KMS-11 (cell line): ENCODE data around the gene PRR15L.

Experiments used
- H2AFZ ChIP-seq: fragments of 200-600 bp; sonication (generic); 2 replicates; pipeline ENCODE4 v1.6.1; 2016; ENCODE audit warnings: antibody characterized with exemption, mixed run types, low read depth
- H3K27ac ChIP-seq: fragments of 200-600 bp; sonication (generic); 2 replicates; pipeline ENCODE4 v1.6.1; 2016; ENCODE audit warnings: mild to moderate bottlenecking, mixed run types
- H3K27me3 ChIP-seq: fragments of 200-600 bp; sonication (generic); 2 replicates; pipeline ENCODE4 v1.6.1; 2017; ENCODE audit warnings: mild to moderate bottlenecking, low read depth, mixed run types, moderate library complexity; ENCODE audit not compliant: insufficient read depth
- H3K36me3 ChIP-seq: fragments of 200-600 bp; sonication (generic); 2 replicates; pipeline ENCODE4 v1.6.1; 2017; ENCODE audit warnings: mild to moderate bottlenecking, mixed run types; ENCODE audit not compliant: insufficient read depth
- H3K4me1 ChIP-seq: fragments of 200-600 bp; sonication (generic); 2 replicates; pipeline ENCODE4 v1.6.1; 2016; ENCODE audit warnings: mild to moderate bottlenecking, low read depth, mixed run types; ENCODE audit not compliant: poor library complexity, severe bottlenecking
- H3K4me2 ChIP-seq: fragments of 200-600 bp; sonication (generic); 2 replicates; pipeline ENCODE4 v1.7.0; 2016; ENCODE audit warnings: mild to moderate bottlenecking, mixed run types
- H3K4me3 ChIP-seq: fragments of 200-600 bp; sonication (generic); IDR thresholded peaks from 2 replicates; pipeline ENCODE4 v1.6.1; 2017; ENCODE audit warnings: low read depth, low read length, mixed read lengths; ENCODE audit not compliant: insufficient read depth
- H3K79me2 ChIP-seq: fragments of 200-600 bp; sonication (generic); 2 replicates; pipeline ENCODE4 v1.6.1; 2016; ENCODE audit warnings: low read depth, mixed run types; ENCODE audit not compliant: insufficient read depth
- H3K9ac ChIP-seq: fragments of 200-600 bp; sonication (generic); 2 replicates; pipeline ENCODE4 v1.6.1; 2016; ENCODE audit warnings: mild to moderate bottlenecking, mixed run types
- H4K20me1 ChIP-seq: fragments of 200-600 bp; sonication (generic); 2 replicates; pipeline ENCODE4 v1.6.1; 2016; ENCODE audit warnings: mild to moderate bottlenecking, mixed run types; ENCODE audit not compliant: insufficient read depth
- CTCF ChIP-seq: fragments of 200-600 bp; sonication (generic); conservative IDR thresholded peaks from 2 replicates; pipeline ENCODE4 v1.6.1; 2017; ENCODE audit warnings: low read depth, mild to moderate bottlenecking, antibody characterized with exemption, low read length, moderate library complexity, mixed read lengths

PRR15L gene

GRCh38 chr17:47934856-47935255 is 22.8 kb downstream of the PRR15L start:
- Histone ChIP-seq H3K79me2 (no peaks in the 10 kb centered on the region), H3K4me2 (no peak overlapping the region)

GRCh38 chr17:47931848-47932247 is 25.8 kb downstream of the PRR15L start:
- no peak overlapping the region for H2AFZ ChIP-seq
- H3K4me1 ChIP-seq, result peaks cover 3% of the 10 kb centered on the region
- H3K9ac ChIP-seq, result no peak overlapping the region
- H4K20me1 ChIP-seq, result no peaks in the 10 kb centered on the region
- no peak for TF ChIP-seq CTCF
- no peak overlapping the region for H3K4me2 ChIP-seq
- no peaks in the 10 kb centered on the region for H3K79me2 ChIP-seq
- H3K4me3 ChIP-seq, result no peak overlapping the region
- H3K36me3 ChIP-seq, result no peaks in the 10 kb centered on the region
- H3K27ac ChIP-seq, result no peak overlapping the region
- H3K27me3 ChIP-seq, result no peaks in the 10 kb centered on the region

More at GRCh38 chr17:47934856-47935255, 22.8 kb downstream of the PRR15L start:
- no peak for TF ChIP-seq CTCF
- Histone ChIP-seq H3K4me3 (no peak overlapping the region), H3K36me3 (no peaks in the 10 kb centered on the region), H3K9ac (no peak overlapping the region), H2AFZ (no peak overlapping the region), H3K27me3 (no peaks in the 10 kb centered on the region), H3K27ac (no peak overlapping the region), H4K20me1 (no peaks in the 10 kb centered on the region), H3K4me1 (peaks cover 26% of the 10 kb centered on the region)

- no peak overlapping the region for H3K9ac ChIP-seq
- no peak overlapping the region for H3K4me2 ChIP-seq
- H3K4me1 ChIP-seq, result no peaks in the 10 kb centered on the region
- H3K36me3 ChIP-seq, result no peaks in the 10 kb centered on the region
- H2AFZ ChIP-seq, result no peak overlapping the region
- no peak for TF ChIP-seq CTCF
- no peaks in the 10 kb centered on the region for H3K79me2 ChIP-seq
- H3K27ac ChIP-seq, result no peak overlapping the region
- H4K20me1 ChIP-seq, result no peaks in the 10 kb centered on the region
- H3K27me3 ChIP-seq, result no peaks in the 10 kb centered on the region
- H3K4me3 ChIP-seq, result no peak overlapping the region
These were observed 28.3 kb downstream of the PRR15L start for GRCh38 chr17:47929218-47930000.

GRCh38 chr17:47928415-47928814 is 29.3 kb downstream of the PRR15L start:
- Histone ChIP-seq H3K4me2 (no peak overlapping the region), H3K4me1 (no peaks in the 10 kb centered on the region), H3K36me3 (no peaks in the 10 kb centered on the region), H3K27ac (no peak overlapping the region), H3K27me3 (no peaks in the 10 kb centered on the region), H3K79me2 (no peaks in the 10 kb centered on the region), H3K9ac (no peak overlapping the region), H2AFZ (no peak overlapping the region), H3K4me3 (no peak overlapping the region), H4K20me1 (no peaks in the 10 kb centered on the region)
- TF ChIP-seq CTCF, result no peak
